ENCODE results near the gene FIZ1.

DNA sequence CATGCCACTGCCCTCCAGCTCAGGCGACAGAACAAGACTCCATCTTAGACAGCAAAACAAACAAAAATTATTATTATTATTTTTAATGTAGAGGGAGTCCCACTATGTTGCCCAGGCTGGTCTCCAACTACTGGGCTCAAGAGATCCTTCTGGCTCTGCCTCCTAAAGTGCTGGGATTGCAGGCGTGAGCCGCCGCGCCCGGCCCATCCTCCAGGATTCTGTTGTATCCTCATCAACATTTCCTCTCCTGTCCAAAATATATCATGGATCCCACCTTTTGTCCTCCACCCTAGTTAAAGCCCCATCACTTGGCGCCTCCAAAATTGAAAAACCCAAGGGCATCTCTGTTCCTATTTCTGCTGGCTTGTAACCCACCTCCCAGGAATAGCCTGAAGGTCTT, 23.8 kb upstream of the FIZ1 start:
- no peak for TF ChIP-seq POLR2A (IDR thresholded peaks at IDR 0.05)
- TF ChIP-seq, protein P1, sequence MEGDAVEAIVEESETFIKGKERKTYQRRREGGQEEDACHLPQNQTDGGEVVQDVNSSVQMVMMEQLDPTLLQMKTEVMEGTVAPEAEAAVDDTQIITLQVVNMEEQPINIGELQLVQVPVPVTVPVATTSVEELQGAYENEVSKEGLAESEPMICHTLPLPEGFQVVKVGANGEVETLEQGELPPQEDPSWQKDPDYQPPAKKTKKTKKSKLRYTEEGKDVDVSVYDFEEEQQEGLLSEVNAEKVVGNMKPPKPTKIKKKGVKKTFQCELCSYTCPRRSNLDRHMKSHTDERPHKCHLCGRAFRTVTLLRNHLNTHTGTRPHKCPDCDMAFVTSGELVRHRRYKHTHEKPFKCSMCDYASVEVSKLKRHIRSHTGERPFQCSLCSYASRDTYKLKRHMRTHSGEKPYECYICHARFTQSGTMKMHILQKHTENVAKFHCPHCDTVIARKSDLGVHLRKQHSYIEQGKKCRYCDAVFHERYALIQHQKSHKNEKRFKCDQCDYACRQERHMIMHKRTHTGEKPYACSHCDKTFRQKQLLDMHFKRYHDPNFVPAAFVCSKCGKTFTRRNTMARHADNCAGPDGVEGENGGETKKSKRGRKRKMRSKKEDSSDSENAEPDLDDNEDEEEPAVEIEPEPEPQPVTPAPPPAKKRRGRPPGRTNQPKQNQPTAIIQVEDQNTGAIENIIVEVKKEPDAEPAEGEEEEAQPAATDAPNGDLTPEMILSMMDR (IDR thresholded peaks at IDR 0.05): no peak

Measured in heart left ventricle (tissue), 13 donors.